PFSK-1 (cell line): ENCODE results near the gene DISP2.
A peak's percentile ranks its signal among the peaks of the same experiment; 100 is the strongest.

Experiments used
- FOXP2 ChIP-seq: optimal IDR thresholded peaks from 2 replicates; pipeline ENCODE3; 2011; ENCODE audit warnings: borderline replicate concordance, control low read depth, inconsistent platforms; ENCODE audit not compliant: insufficient read depth; ENCODE audit errors: extremely low read length, extremely low read depth
- POLR2AphosphoS5 ChIP-seq: IDR thresholded peaks from 2 replicates; pipeline ENCODE4 v1.6.1; 2012; ENCODE audit warnings: low read depth, mild to moderate bottlenecking, control low read depth, low read length, moderate library complexity
- SIN3A ChIP-seq: IDR thresholded peaks from 2 replicates; pipeline ENCODE4 v1.6.1; 2012; ENCODE audit warnings: mild to moderate bottlenecking, low read length, moderate library complexity, borderline replicate concordance; ENCODE audit not compliant: insufficient read depth
- TAF1 ChIP-seq: IDR thresholded peaks from 2 replicates; pipeline ENCODE4 v1.6.1; 2012; ENCODE audit warnings: low read length, control low read depth, borderline replicate concordance; ENCODE audit not compliant: insufficient read depth
- TF ChIP-seq, protein P1 (sequence below), 2 experiments: IDR thresholded peaks; 2 replicates each; pipeline versions ENCODE4 v1.6.1 to v1.8.0; 2011 to 2012; ENCODE audit warnings: low read depth in 2 of 2, low read length in 2 of 2, control low read depth in 1 of 2, inconsistent platforms in 1 of 2, mild to moderate bottlenecking in 1 of 2, moderate library complexity in 1 of 2; ENCODE audit not compliant: insufficient read depth in 1 of 2

Gene DISP2

DNA sequence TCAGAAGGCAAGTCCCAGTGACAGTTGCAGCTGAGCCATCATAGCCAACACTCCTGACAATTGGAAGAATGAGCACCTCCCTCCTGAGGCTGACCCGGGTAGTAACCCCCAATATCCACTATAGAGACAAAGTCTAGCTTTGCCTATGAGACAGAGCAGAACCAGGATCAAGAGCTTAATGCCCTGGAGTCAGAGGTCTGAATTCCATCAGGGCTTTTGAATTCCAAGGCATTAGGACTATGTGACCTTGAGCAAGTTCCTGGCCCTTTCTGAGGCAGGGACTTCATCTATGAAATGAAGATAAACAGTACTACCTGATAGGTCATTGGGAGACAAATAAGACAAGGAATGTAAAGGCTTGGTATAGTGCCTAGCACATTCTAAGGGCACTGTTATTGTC, 37.6 kb upstream of the DISP2 start:
- TF ChIP-seq, protein P1, sequence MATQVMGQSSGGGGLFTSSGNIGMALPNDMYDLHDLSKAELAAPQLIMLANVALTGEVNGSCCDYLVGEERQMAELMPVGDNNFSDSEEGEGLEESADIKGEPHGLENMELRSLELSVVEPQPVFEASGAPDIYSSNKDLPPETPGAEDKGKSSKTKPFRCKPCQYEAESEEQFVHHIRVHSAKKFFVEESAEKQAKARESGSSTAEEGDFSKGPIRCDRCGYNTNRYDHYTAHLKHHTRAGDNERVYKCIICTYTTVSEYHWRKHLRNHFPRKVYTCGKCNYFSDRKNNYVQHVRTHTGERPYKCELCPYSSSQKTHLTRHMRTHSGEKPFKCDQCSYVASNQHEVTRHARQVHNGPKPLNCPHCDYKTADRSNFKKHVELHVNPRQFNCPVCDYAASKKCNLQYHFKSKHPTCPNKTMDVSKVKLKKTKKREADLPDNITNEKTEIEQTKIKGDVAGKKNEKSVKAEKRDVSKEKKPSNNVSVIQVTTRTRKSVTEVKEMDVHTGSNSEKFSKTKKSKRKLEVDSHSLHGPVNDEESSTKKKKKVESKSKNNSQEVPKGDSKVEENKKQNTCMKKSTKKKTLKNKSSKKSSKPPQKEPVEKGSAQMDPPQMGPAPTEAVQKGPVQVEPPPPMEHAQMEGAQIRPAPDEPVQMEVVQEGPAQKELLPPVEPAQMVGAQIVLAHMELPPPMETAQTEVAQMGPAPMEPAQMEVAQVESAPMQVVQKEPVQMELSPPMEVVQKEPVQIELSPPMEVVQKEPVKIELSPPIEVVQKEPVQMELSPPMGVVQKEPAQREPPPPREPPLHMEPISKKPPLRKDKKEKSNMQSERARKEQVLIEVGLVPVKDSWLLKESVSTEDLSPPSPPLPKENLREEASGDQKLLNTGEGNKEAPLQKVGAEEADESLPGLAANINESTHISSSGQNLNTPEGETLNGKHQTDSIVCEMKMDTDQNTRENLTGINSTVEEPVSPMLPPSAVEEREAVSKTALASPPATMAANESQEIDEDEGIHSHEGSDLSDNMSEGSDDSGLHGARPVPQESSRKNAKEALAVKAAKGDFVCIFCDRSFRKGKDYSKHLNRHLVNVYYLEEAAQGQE (IDR thresholded peaks at IDR 0.05; ENCODE audit: insufficient read depth in 1 of 2, low read depth in 2 of 2, low read length in 2 of 2): no peak
- TF ChIP-seq FOXP2 (no peak), POLR2AphosphoS5 (no peak), SIN3A (no peak), TAF1 (no peak)

DNA sequence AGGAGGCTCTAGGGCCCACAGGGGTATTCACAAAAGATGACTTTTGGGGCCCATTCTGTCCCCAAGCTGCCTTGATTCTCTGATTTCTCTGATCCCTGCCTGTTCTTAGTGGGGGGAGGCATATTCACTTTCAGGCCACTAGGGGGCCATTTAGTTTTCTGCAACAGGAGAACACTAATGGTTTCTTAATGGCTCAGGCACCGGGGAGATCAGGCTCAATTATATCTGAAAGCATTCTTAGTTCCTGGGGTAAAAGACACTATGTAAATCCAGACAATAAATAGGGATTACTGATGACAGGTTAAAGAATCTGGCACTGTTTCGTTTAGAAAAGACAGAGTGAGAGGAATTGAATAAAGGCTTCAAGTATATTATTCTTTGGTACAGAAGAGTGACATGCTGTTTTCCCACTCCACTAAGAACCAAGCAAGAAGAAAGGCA, 37.1 kb upstream of the DISP2 start:
- TF ChIP-seq POLR2AphosphoS5 (no peak), TAF1 (no peak), FOXP2 (no peak), SIN3A (no peak)
- TF ChIP-seq, protein P1 (IDR thresholded peaks at IDR 0.05; ENCODE audit: insufficient read depth in 1 of 2, low read depth in 2 of 2, low read length in 2 of 2): no peak

DNA sequence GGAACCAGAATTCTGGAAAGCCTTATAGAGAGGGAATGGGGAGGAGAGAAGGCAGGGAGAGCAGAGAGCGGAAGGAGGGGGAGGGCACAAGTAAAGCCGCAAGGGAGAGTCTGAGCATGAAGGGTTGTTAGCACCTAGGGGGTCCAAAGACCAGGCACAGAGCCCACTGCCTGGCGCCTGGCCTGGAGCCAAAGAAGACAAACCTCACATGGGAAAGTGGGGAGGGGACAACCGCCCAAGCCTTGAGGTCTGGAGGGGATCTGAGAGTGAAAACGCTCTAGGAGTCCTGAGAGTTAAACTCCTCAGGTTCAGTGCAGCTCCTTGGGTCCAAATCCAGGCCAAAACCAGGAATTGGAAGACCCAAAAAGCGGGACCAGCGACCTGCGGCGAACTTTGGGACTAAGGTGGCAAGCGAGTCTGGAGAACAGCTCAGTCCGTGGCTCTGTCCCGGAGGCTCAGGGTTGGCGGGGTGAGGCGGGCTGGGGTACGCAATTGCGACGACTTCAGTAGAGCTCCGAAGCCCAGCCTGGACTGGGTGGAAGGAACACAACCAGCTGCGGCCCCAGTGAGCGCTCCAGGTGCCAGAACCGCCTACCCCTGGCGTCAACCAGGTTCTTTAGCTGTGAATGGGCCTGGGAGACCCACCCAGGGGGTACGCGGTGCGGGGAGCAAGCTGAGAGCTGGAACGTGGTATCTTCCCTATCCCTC, 35.3 kb upstream of the DISP2 start:
- TF ChIP-seq POLR2AphosphoS5 (no peak), TAF1 (no peak), SIN3A (no peak), FOXP2 (no peak)
- TF ChIP-seq, protein P1 (IDR thresholded peaks at IDR 0.05; ENCODE audit: insufficient read depth in 1 of 2, low read depth in 2 of 2, low read length in 2 of 2): no peak

DNA sequence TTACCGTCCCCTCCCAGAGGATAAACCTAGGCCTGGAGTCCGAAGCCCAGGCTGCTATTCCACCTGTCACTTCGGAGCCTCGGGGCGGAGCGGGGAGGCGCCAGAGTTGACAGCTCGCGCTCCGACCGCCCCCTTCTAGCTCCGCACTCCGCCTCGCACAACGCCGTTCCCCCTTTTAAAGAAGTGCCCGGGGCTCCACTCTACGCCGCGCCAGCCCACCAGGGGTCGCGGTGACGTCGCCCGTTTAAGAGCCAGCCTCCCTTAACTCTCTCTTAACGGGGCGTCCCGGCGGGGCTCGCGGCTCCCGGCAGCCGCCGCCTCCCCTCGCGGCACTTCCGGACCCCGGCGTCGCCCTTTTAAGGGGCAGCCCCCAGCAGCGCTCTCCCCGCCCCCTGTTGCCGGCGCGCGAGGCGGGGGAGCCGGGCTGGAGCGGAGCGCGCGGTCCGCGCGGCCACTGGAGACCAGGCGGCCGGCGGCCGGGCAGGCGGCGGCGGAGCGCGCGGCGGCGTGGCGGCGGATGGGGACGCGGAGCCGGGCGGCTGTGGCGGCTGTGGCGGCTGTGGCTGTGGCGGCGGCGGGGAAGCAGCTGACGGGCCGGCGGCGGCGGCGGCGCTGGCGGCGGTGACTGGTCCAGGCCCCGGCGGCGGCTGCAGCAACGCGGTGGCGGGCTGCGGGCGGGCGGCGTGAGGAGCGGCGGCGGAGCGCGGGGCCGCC, 34.6 kb upstream of the DISP2 start, which contains the start of gene INAFM2:
INAFM2 (plus strand) TSS at position 454 of the 714 bp plus-strand sequence. CDS start 364 bp downstream, outside the sequence.
- TF ChIP-seq FOXP2: peak; percentile 52
- TF ChIP-seq TAF1: no peak
- no peak for TF ChIP-seq POLR2AphosphoS5
- TF ChIP-seq SIN3A: peak; percentile 63; the same call in 1 of the 2 replicates
- TF ChIP-seq, protein P1 (IDR thresholded peaks at IDR 0.05; ENCODE audit: insufficient read depth in 1 of 2, low read depth in 2 of 2, low read length in 2 of 2): 0 out of 4 replicates have a peak, but pooled peaks of 1 of the 2 experiments have one; percentile 8
